H7 (cell line): ENCODE data around the gene GCN1. TPM values are rescaled to one million over a fixed set of nuclear protein-coding genes. Genes with fewer than 3 reads are reported as not detected.

Experiments
- total RNA-seq: library from RNA; depleted of rRNA; stranded (reverse); fragments of >200 nt; shearing (Covaris generic); gene quantifications from 2 replicates; pipeline ENCODE4 v1.2.3, GENCODE V29; 2014; rRNA removed

GCN1 gene
- total RNA-seq, 1 experiment from 2014 or later = 119 TPM

Other genes with a start within 250 kb of the GCN1 start
- 12.3 and 15.7 TPM in 2 replicates for gene BICDL1, start 205.5 kb downstream of the GCN1 start, total RNA-seq
- 38.4 and 42.8 TPM in 2 replicates for gene RAB35, start 78.0 kb downstream of the GCN1 start, total RNA-seq
- gene RPLP0, start 6.4 kb upstream of the GCN1 start, total RNA-seq = 5,486 and 6,641 TPM in 2 replicates
- gene PXN, start 71.0 kb upstream of the GCN1 start, total RNA-seq = 76.1 and 89.9 TPM in 2 replicates
- under 0.01 TPM in 2 replicates for gene RNU4-2, start 97.2 kb upstream of the GCN1 start, total RNA-seq
- gene RNU4-1, start 98.5 kb upstream of the GCN1 start, total RNA-seq = under 0.01 TPM in 2 replicates
- 3.1 and 4.1 TPM in 2 replicates for gene SIRT4, start 107.6 kb upstream of the GCN1 start, total RNA-seq
- not detected in 2 replicates for gene PLA2G1B, start 133.1 kb upstream of the GCN1 start, total RNA-seq
- gene MSI1, start 174.4 kb upstream of the GCN1 start, total RNA-seq = 23.2 and 31.8 TPM in 2 replicates
- gene COX6A1, start 243.4 kb upstream of the GCN1 start, total RNA-seq = 488 and 604 TPM in 2 replicates